Erythroblast (primary cell): Measurements from ENCODE around the gene TMEM94.

Experiments used
- GATA1 ChIP-seq: IDR thresholded peaks from 2 replicates; pipeline ENCODE4 v1.6.1; 2011; ENCODE audit warnings: low read depth, mild to moderate bottlenecking, control low read depth, low read length, moderate library complexity
- POLR2A ChIP-seq: IDR thresholded peaks from 2 replicates; pipeline ENCODE4 v1.6.1; 2011; ENCODE audit warnings: mild to moderate bottlenecking, low read length

DNA sequence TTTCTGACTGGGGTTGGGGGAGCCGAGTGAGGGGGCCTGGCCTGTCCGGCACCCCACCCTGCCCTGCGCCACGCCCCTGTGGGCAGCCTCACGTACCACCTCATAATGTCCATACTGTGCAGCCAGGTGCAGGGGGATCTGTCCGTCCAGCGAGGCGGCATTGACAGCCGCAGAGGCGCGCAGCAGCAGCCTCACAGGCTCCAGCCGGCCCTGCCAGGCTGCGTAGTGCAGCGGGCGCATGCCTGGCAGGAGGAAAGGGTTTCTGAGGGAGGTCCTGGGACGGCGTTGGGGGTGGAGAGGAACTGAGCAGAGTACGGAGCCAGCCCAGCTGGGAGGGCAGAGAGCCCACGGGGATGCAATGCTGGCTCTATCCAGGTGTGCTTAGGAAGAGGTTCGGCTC is 50.5 kb downstream of the TMEM94 start:
- TF ChIP-seq POLR2A (no peak), GATA1 (no peak)
